ENCODE measurements around the gene RBM44.

DNA sequence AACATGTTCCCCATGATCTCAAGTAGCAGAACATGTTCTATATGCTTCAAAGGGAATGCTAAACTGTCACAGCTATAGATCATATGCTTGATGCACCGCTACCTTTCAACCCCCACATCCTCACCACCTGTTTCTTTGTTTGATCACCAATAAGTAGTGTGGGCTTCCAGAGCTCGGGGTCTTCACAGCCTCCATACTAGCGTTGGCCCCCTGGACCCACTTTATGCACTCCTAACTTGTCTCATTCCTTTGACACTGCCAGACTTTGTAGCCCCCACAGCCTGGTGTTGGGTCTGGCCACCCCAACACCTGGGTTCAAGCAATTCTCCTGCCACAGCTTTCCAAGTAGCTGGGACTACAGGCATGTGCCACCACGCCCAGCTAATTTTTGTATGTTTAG lies 11.6 kb upstream of the RBM44 start:
- no peak for TF ChIP-seq CTCF (IDR thresholded peaks at IDR 0.05)
- no peak for TF ChIP-seq POLR2A (IDR thresholded peaks at IDR 0.05)

Measured in breast epithelium (tissue), 3 donors.